ENCODE results near the gene CCDC80.

Gene CCDC80

GRCh38 chr3:112597945-112598344, 43.0 kb downstream of the CCDC80 start:
- Histone ChIP-seq H3K4me3 (no peak overlapping the region), H3K27ac (no peak overlapping the region)
- DNase-seq (ENCODE audit: low spot score) = no peak
- no peak for TF ChIP-seq CTCF (IDR thresholded peaks at IDR 0.05)

GRCh38 chr3:112594856-112595255, 46.1 kb downstream of the CCDC80 start:
- no peak for TF ChIP-seq CTCF (IDR thresholded peaks at IDR 0.05)
- no peak for DNase-seq (ENCODE audit: low spot score)
- Histone ChIP-seq H3K27ac (no peak overlapping the region), H3K4me3 (no peak overlapping the region)

GRCh38 chr3:112593258-112593657, 47.7 kb downstream of the CCDC80 start:
- no peak overlapping the region for H3K27ac ChIP-seq
- H3K4me3 ChIP-seq = no peak overlapping the region
- TF ChIP-seq CTCF (IDR thresholded peaks at IDR 0.05) = no peak
- DNase-seq (ENCODE audit: low spot score) = no peak

- H3K27ac ChIP-seq = no peak overlapping the region
- TF ChIP-seq CTCF (IDR thresholded peaks at IDR 0.05) = no peak
- H3K4me3 ChIP-seq = no peak overlapping the region
- DNase-seq (ENCODE audit: low spot score) = no peak
These were observed 53.6 kb downstream of the CCDC80 start for GRCh38 chr3:112587336-112587735.

- H3K4me3 ChIP-seq = no peak overlapping the region
- no peak for DNase-seq (ENCODE audit: low spot score)
- no peak for TF ChIP-seq CTCF (IDR thresholded peaks at IDR 0.05)
- no peak overlapping the region for H3K27ac ChIP-seq
These were observed 55.2 kb downstream of the CCDC80 start for GRCh38 chr3:112585782-112586181.

- DNase-seq (ENCODE audit: low spot score) = no peak
- no peak for TF ChIP-seq CTCF (IDR thresholded peaks at IDR 0.05)
- H3K4me3 ChIP-seq = no peak overlapping the region
- no peak overlapping the region for H3K27ac ChIP-seq
These were observed 57.8 kb downstream of the CCDC80 start for GRCh38 chr3:112583105-112583504.

GRCh38 chr3:112582244-112582874, 58.6 kb downstream of the CCDC80 start:
- no peak for TF ChIP-seq CTCF (IDR thresholded peaks at IDR 0.05)
- Histone ChIP-seq H3K4me3 (no peak overlapping the region), H3K27ac (no peak overlapping the region)
- DNase-seq (ENCODE audit: low spot score) = no peak
